ENCODE measurements around the gene TNNC1. TPM values are rescaled to one million over a fixed set of nuclear protein-coding genes. Genes with fewer than 3 reads are reported as not detected.

Gene TNNC1
- total and polyA plus RNA-seq, 3 donors from 2014 or later, result 11.3 to 91.7 (median 23.2) TPM

- peaks cover 26% of the 10 kb centered on the region for H3K4me1 ChIP-seq
- no peaks in the 10 kb centered on the region for H3K27me3 ChIP-seq
- peak; percentile 41 for DNase-seq
- no peaks in the 10 kb centered on the region for H3K9me3 ChIP-seq
- no peak overlapping the region for H3K27ac ChIP-seq
- intact Hi-C loops (cut with DNase I; ENCODE audit: low total_unique reads), result no loop called here
- 81 to 90% methylated on average over 11 to 24 of the region's 24 CpGs for WGBS, 2 donors
- H3K36me3 ChIP-seq (ENCODE audit: low read depth, missing control alignments), result no peaks in the 10 kb centered on the region
- no peak overlapping the region for H3K4me3 ChIP-seq
- no peak for TF ChIP-seq POLR2A (IDR thresholded peaks at IDR 0.05)
Observed at GRCh38 chr3:52498137-52499054, 44.6 kb upstream of the TNNC1 start.

GRCh38 chr3:52495777-52496602, 42.1 kb upstream of the TNNC1 start:
- intact Hi-C loops (cut with DNase I; ENCODE audit: low total_unique reads), result no loop called here
- Histone ChIP-seq H3K27ac (peak overlapping the region; percentile 58 to 74), H3K9me3 (no peaks in the 10 kb centered on the region), H3K4me1 (peaks cover 36% of the 10 kb centered on the region), H3K27me3 (no peaks in the 10 kb centered on the region), H3K36me3 (ENCODE audit: low read depth, missing control alignments) (no peaks in the 10 kb centered on the region), H3K4me3 (peak overlapping the region in 1 of 2 donors; percentile 10)
- TF ChIP-seq CTCF (IDR thresholded peaks at IDR 0.05) (no peak), POLR2A (IDR thresholded peaks at IDR 0.05) (no peak)
- 70 to 100% methylated on average over 1 to 16 of the region's 16 CpGs for WGBS, 2 donors
- DNase-seq, result no peak

GRCh38 chr3:52494886-52495495, 41.1 kb upstream of the TNNC1 start, which contains the start of gene STAB1:
Gene STAB1, plus strand, starts transcription at chr3:52495338. Its CDS starts 76 bp downstream, at chr3:52495414.
- intact Hi-C loops (cut with DNase I; ENCODE audit: low total_unique reads), result no loop called here

GRCh38 chr3:52494445-52494844, 40.6 kb upstream of the TNNC1 start:
- Histone ChIP-seq H3K4me3 (no peak overlapping the region), H3K27me3 (no peaks in the 10 kb centered on the region), H3K27ac (peak overlapping the region in 1 of 2 donors; percentile 74), H3K4me1 (peaks cover 51% of the 10 kb centered on the region), H3K9me3 (no peaks in the 10 kb centered on the region), H3K36me3 (ENCODE audit: low read depth, missing control alignments) (no peaks in the 10 kb centered on the region)
- TF ChIP-seq CTCF (IDR thresholded peaks at IDR 0.05), result no peak
- no peak for TF ChIP-seq POLR2A (IDR thresholded peaks at IDR 0.05)
- WGBS, 2 donors, result 70 to 71% methylated on average over 7 of the region's 7 CpGs
- DNase-seq, result no peak
- intact Hi-C loops (cut with DNase I; ENCODE audit: low total_unique reads), result no loop called here

More at GRCh38 chr3:52494886-52495495, 41.1 kb upstream of the TNNC1 start, which contains the start of gene STAB1:
- DNase-seq, result peak; percentile 46
- TF ChIP-seq POLR2A (IDR thresholded peaks at IDR 0.05) (no peak), CTCF (IDR thresholded peaks at IDR 0.05) (no peak)
- Histone ChIP-seq H3K4me1 (peaks cover 46% of the 10 kb centered on the region), H3K36me3 (ENCODE audit: low read depth, missing control alignments) (no peaks in the 10 kb centered on the region), H3K9me3 (no peaks in the 10 kb centered on the region), H3K27me3 (no peaks in the 10 kb centered on the region), H3K4me3 (peak within 1 kb of the TSS in 1 of 2 donors; percentile 10), H3K27ac (peak within 1 kb of the TSS; percentile 58 to 74)
- WGBS, 2 donors, result 55 to 56% methylated on average over 17 to 25 of the region's 25 CpGs

All from testis (tissue), 3 donors.